ENCODE results near the gene MKNK1.

GRCh38 chr1:46539972-46540371 lies 64.1 kb downstream of the MKNK1 start:
- TF ChIP-seq CTCF (optimal IDR thresholded peaks at IDR 0.05 in 1 of 3, IDR thresholded peaks at IDR 0.05 in 1 of 3, conservative IDR thresholded peaks at IDR 0.05 in 1 of 3; ENCODE audit: extremely low read depth in 1 of 3, insufficient read depth in 2 of 3, low read length in 3 of 3) (no peak), EZH2 (IDR thresholded peaks at IDR 0.05; ENCODE audit: low read length) (no peak)
